ENCODE data around the gene RAD51B. TPM values are rescaled to one million over a fixed set of nuclear protein-coding genes. Genes with fewer than 3 reads are reported as not detected.

The RAD51B gene
- total RNA-seq, 1 experiment from 2014 or later: 29.9 TPM

GRCh38 chr14:68631394-68632053, 811.9 kb downstream of the RAD51B start:
- Histone ChIP-seq H3K4me1 (replicated peaks; ENCODE audit: insufficient read depth) (peaks cover 37% of the 10 kb centered on the region), H2AFZ (no peak overlapping the region), H3K9me3 (ENCODE audit: insufficient read depth, low read depth) (peaks cover 5% of the 10 kb centered on the region; the same call in 1 of the 2 replicates), H4K20me1 (ENCODE audit: insufficient read depth) (no peaks in the 10 kb centered on the region), H3K27ac (no peak overlapping the region), H3F3A (ENCODE audit: insufficient read depth, low read depth) (peaks cover 36% of the 10 kb centered on the region), H3K27me3 (ENCODE audit: insufficient read depth, low read depth) (no peaks in the 10 kb centered on the region), H3K79me2 (ENCODE audit: low read depth) (peaks cover 5% of the 10 kb centered on the region; the same call in 1 of the 2 replicates), H3K9me2 (ENCODE audit: insufficient read depth) (no peaks in the 10 kb centered on the region), H3K4me2 (no peak overlapping the region), H3K4me3 (no peak overlapping the region), H3K36me3 (ENCODE audit: low read depth) (no peaks in the 10 kb centered on the region)
- ChIA-PET POLR2A (ENCODE audit: unreplicated experiment) (no interaction called here), CTCF (no interaction called here)
- TF ChIP-seq CTCF (conservative IDR thresholded peaks at IDR 0.05) (no peak), EZH2 (IDR thresholded peaks at IDR 0.05; ENCODE audit: low read depth) (no peak)
- intact Hi-C loops (cut with micrococcal nuclease; ENCODE audit: unreplicated experiment): no loop called here
- no TSS peak for BruUV-seq (replicated peaks)
- DNase-seq: peak in 1 of 2 experiments; percentile 13

- Histone ChIP-seq H3K4me2 (no peak overlapping the region), H3K36me3 (ENCODE audit: low read depth) (no peaks in the 10 kb centered on the region), H2AFZ (no peak overlapping the region), H4K20me1 (ENCODE audit: insufficient read depth) (no peaks in the 10 kb centered on the region), H3F3A (ENCODE audit: insufficient read depth, low read depth) (peaks cover 31% of the 10 kb centered on the region), H3K27ac (no peak overlapping the region), H3K4me1 (replicated peaks; ENCODE audit: insufficient read depth) (peaks cover 30% of the 10 kb centered on the region), H3K9me2 (ENCODE audit: insufficient read depth) (no peaks in the 10 kb centered on the region), H3K27me3 (ENCODE audit: insufficient read depth, low read depth) (no peaks in the 10 kb centered on the region), H3K4me3 (no peak overlapping the region), H3K9me3 (ENCODE audit: insufficient read depth, low read depth) (peaks cover under 1% of the 10 kb centered on the region; the same call in 1 of the 2 replicates), H3K79me2 (ENCODE audit: low read depth) (peaks cover 2% of the 10 kb centered on the region; the same call in 1 of the 2 replicates)
- TF ChIP-seq EZH2 (IDR thresholded peaks at IDR 0.05; ENCODE audit: low read depth): no peak
- TF ChIP-seq CTCF (conservative IDR thresholded peaks at IDR 0.05): no peak
- DNase-seq: peak in 1 of 2 experiments; percentile 18
- CTCF ChIA-PET: no interaction called here
- POLR2A ChIA-PET (ENCODE audit: unreplicated experiment): interaction anchor here (0.7 kb wide), 1 partner anchor 231 kb away, joined by 4 read pairs; no protein-coding TSS in a partner anchor
- no TSS peak for BruUV-seq (replicated peaks)
- intact Hi-C loops (cut with micrococcal nuclease; ENCODE audit: unreplicated experiment): no loop called here
These were observed 812.7 kb downstream of the RAD51B start for GRCh38 chr14:68632054-68632895.

DNA sequence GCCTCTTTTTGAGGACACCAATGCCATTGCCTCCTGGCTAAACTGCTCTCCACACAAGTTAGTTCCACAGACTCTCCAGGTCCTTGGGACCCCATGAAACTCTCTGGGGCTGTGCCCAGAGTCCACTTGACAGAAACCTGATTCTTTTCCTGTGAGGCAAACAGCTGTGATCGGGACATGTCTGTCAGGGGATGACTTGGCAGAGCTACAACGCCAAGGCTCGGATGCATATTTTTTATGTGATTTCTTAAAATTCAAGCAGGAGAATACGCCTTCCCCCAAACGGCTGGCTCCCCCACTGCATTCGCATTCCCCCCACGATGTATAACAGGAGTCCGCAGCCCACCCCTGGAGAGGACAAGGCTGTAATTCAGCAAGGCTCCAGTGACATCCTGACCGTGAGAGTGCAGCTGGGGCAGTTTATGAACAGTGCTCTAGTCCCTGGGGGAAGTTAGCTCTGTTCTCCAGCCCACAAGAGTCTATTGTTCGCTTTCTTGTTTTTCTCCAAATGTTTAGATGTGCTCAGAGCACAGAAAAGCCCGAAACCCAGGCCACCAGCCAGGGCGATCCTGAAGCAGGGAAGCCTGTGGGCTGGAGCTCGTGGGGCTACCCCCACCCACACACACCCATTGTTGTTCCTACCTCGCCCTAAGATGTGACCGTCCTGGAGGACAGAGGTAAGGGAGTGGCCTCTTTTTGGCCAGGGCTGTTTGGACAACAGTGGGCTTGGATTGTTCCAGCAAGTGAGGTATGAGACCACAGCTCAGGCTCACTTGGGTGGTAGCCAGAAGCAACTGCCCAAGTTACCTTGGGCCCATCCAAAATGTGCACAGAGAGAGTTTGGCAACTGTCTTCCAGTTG, 813.8 kb downstream of the RAD51B start:
- CTCF ChIA-PET: no interaction called here
- Histone ChIP-seq H3F3A (ENCODE audit: insufficient read depth, low read depth) (peaks cover 21% of the 10 kb centered on the region), H2AFZ (no peak overlapping the region), H3K4me1 (replicated peaks; ENCODE audit: insufficient read depth) (peaks cover 21% of the 10 kb centered on the region), H3K27ac (no peak overlapping the region), H3K4me3 (no peak overlapping the region), H3K9me3 (ENCODE audit: insufficient read depth, low read depth) (no peaks in the 10 kb centered on the region), H3K27me3 (ENCODE audit: insufficient read depth, low read depth) (no peaks in the 10 kb centered on the region), H3K9me2 (ENCODE audit: insufficient read depth) (no peaks in the 10 kb centered on the region), H3K79me2 (ENCODE audit: low read depth) (no peaks in the 10 kb centered on the region), H3K4me2 (no peak overlapping the region), H4K20me1 (ENCODE audit: insufficient read depth) (no peaks in the 10 kb centered on the region), H3K36me3 (ENCODE audit: low read depth) (no peaks in the 10 kb centered on the region)
- BruUV-seq (replicated peaks): no TSS peak
- intact Hi-C loops (cut with micrococcal nuclease; ENCODE audit: unreplicated experiment): no loop called here
- POLR2A ChIA-PET (ENCODE audit: unreplicated experiment): interaction anchor here (0.7 kb wide), 1 partner anchor 232 kb away, joined by 4 read pairs; no protein-coding TSS in a partner anchor
- TF ChIP-seq CTCF (conservative IDR thresholded peaks at IDR 0.05) (no peak), EZH2 (IDR thresholded peaks at IDR 0.05; ENCODE audit: low read depth) (no peak)
- DNase-seq: peak in 1 of 2 experiments; percentile 30
